ENCODE measurements around the gene ODAD4.

ODAD4 gene

DNA sequence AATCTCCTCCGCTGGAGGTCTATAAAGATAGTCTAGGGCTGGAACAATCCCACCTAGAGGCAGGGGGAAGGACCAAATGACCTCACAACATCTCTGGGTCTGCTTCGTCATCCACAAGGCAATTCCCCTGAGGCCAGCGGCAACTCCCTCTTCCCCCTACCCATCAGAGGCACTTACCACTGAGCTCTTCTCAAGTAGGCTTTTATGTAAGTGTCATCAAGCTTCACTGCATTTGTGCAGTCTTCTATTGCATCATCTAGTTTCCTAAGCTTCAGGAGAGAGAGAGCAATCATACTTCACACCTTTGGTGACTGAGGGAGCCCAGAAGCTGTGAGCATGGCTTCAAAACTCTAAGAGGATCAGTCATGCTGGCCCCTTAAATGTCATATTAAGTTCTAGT is 57.2 kb downstream of the ODAD4 start:
- H3K9me3 ChIP-seq (ENCODE audit: control insufficient read depth, low read length): no peaks in the 10 kb centered on the region
- H3K18ac ChIP-seq (ENCODE audit: low read depth in 1 of 2, low read length in 2 of 2): no peak overlapping the region
- no peak overlapping the region for H3K9ac ChIP-seq (ENCODE audit: low read length)
- H2AFZ ChIP-seq (ENCODE audit: low read depth, low read length): no peak overlapping the region
- H3K4me2 ChIP-seq (ENCODE audit: low read length, poor library complexity, severe bottlenecking): no peak overlapping the region
- no peak overlapping the region for H3K4me3 ChIP-seq (ENCODE audit: insufficient read depth in 1 of 2, low read depth in 1 of 2, low read length in 2 of 2)
- H2BK15ac ChIP-seq (ENCODE audit: low read depth, poor library complexity, severe bottlenecking): no peak overlapping the region
- no peak overlapping the region for H2AK5ac ChIP-seq (ENCODE audit: low read length, severe bottlenecking)
- H3K4me1 ChIP-seq (ENCODE audit: control insufficient read depth, insufficient read depth, low read depth, low read length): no peaks in the 10 kb centered on the region
- no peak overlapping the region for H3K4ac ChIP-seq (ENCODE audit: low read depth in 1 of 2, low read length in 2 of 2)
- no peak overlapping the region for H2BK12ac ChIP-seq (ENCODE audit: low read length in 2 of 2)
- H3K27ac ChIP-seq (ENCODE audit: low read length, poor library complexity, severe bottlenecking): no peak overlapping the region
- no peak overlapping the region for H4K91ac ChIP-seq (ENCODE audit: low read length)
- H3K27me3 ChIP-seq (ENCODE audit: control insufficient read depth in 1 of 2, insufficient read depth in 1 of 2, low read length in 2 of 2): no peaks in the 10 kb centered on the region
- H3K36me3 ChIP-seq (ENCODE audit: control insufficient read depth in 1 of 2, insufficient read depth in 2 of 2, low read depth in 1 of 2, low read length in 2 of 2): peaks cover 50 to 95% of the 10 kb centered on the region in 2 experiments
- H3K79me1 ChIP-seq (replicated peaks; ENCODE audit: low read length, poor library complexity, severe bottlenecking): peaks cover 41% of the 10 kb centered on the region
- H2BK5ac ChIP-seq (ENCODE audit: low read depth, low read length, poor library complexity, severe bottlenecking): no peak overlapping the region
- no peak overlapping the region for H4K8ac ChIP-seq (ENCODE audit: low read length)
- H3K14ac ChIP-seq (ENCODE audit: low read length in 2 of 2): no peak overlapping the region
- no peak overlapping the region for H3K23ac ChIP-seq (ENCODE audit: low read length in 2 of 2)
- 88% methylated on average over 2 of the region's 3 CpGs for WGBS
- H2BK120ac ChIP-seq (ENCODE audit: low read depth, low read length): no peak overlapping the region
- DNase-seq: no peak

DNA sequence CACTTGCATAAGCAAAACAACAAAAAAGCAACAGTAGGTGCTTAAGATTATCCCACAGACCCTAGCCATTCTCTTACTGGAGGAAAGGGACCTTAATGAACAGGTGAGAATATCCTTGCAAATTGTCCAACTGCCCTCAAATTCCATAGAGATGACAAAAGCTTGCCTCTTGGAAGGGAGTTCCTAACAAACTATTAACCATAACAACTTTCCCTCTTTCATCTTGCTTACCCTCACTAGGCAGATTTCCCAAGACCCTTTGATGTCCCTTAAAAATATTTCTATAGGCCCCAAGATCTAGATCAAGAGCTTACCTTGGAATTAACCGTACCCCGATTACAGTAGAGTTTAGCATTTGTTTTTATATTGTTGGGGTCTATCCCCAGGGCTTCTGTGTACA is 58.0 kb downstream of the ODAD4 start:
- 100% methylated on average over 1 of the region's 2 CpGs for WGBS
- Histone ChIP-seq H3K9me3 (ENCODE audit: control insufficient read depth, low read length) (no peaks in the 10 kb centered on the region), H3K4me3 (ENCODE audit: insufficient read depth in 1 of 2, low read depth in 1 of 2, low read length in 2 of 2) (no peak overlapping the region), H2BK120ac (ENCODE audit: low read depth, low read length) (no peak overlapping the region), H2BK5ac (ENCODE audit: low read depth, low read length, poor library complexity, severe bottlenecking) (no peak overlapping the region), H3K14ac (ENCODE audit: low read length in 2 of 2) (no peak overlapping the region), H4K8ac (ENCODE audit: low read length) (no peak overlapping the region), H4K91ac (ENCODE audit: low read length) (no peak overlapping the region), H3K18ac (ENCODE audit: low read depth in 1 of 2, low read length in 2 of 2) (no peak overlapping the region), H3K9ac (ENCODE audit: low read length) (no peak overlapping the region), H3K4me2 (ENCODE audit: low read length, poor library complexity, severe bottlenecking) (no peak overlapping the region), H3K4me1 (ENCODE audit: control insufficient read depth, insufficient read depth, low read depth, low read length) (no peaks in the 10 kb centered on the region), H3K79me1 (replicated peaks; ENCODE audit: low read length, poor library complexity, severe bottlenecking) (peaks cover 41% of the 10 kb centered on the region), H2BK12ac (ENCODE audit: low read length in 2 of 2) (no peak overlapping the region), H2BK15ac (ENCODE audit: low read depth, poor library complexity, severe bottlenecking) (no peak overlapping the region), H3K27me3 (ENCODE audit: control insufficient read depth in 1 of 2, insufficient read depth in 1 of 2, low read length in 2 of 2) (no peaks in the 10 kb centered on the region), H2AK5ac (ENCODE audit: low read length, severe bottlenecking) (no peak overlapping the region), H3K36me3 (ENCODE audit: control insufficient read depth in 1 of 2, insufficient read depth in 2 of 2, low read depth in 1 of 2, low read length in 2 of 2) (peaks cover 49 to 95% of the 10 kb centered on the region in 2 experiments), H3K27ac (ENCODE audit: low read length, poor library complexity, severe bottlenecking) (no peak overlapping the region), H3K23ac (ENCODE audit: low read length in 2 of 2) (no peak overlapping the region), H2AFZ (ENCODE audit: low read depth, low read length) (no peak overlapping the region), H3K4ac (ENCODE audit: low read depth in 1 of 2, low read length in 2 of 2) (no peak overlapping the region)
- no peak for DNase-seq

DNA sequence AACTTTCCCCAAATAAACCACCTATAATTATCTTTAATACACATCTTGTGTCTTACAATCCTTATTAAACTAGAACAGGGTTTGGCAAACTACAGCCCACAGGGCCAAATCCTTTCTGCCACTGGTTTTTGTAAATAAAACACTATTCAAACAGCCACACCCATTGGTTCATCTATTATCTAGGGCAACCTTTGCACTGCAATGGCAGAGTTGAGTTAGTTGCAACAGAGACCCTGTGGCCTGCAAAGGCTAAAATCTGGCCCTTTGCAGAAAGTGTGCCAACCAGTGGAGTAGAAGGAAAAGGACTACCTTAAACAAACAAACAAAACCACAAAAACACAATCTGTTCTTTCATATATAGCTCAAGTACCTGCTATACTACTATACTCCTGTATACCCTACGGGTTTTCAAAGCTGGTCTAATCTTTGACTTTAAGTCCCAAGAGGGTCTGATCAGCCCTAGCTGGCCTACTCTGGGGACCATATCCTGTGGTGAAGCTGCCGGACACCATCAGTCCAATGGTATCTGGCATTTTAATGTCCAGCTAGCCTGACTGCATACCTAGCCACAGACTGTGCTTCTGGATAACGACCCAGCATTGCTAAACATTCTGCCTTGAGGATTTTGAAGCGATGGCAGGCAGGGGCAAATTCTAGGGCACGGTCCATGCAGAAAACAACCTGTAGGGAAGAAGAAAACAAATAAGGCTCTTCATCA is 59.4 kb downstream of the ODAD4 start:
- H2AFZ ChIP-seq (ENCODE audit: low read depth, low read length): no peak overlapping the region
- no peak overlapping the region for H3K27ac ChIP-seq (ENCODE audit: low read length, poor library complexity, severe bottlenecking)
- H3K36me3 ChIP-seq (ENCODE audit: control insufficient read depth in 1 of 2, insufficient read depth in 2 of 2, low read depth in 1 of 2, low read length in 2 of 2): peaks cover 47 to 92% of the 10 kb centered on the region in 2 experiments
- no peak overlapping the region for H4K91ac ChIP-seq (ENCODE audit: low read length)
- H2BK5ac ChIP-seq (ENCODE audit: low read depth, low read length, poor library complexity, severe bottlenecking): peak overlapping the region; percentile 44
- no peak overlapping the region for H4K8ac ChIP-seq (ENCODE audit: low read length)
- H3K9ac ChIP-seq (ENCODE audit: low read length): no peak overlapping the region
- H3K4me3 ChIP-seq (ENCODE audit: insufficient read depth in 1 of 2, low read depth in 1 of 2, low read length in 2 of 2): no peak overlapping the region
- H3K4me2 ChIP-seq (ENCODE audit: low read length, poor library complexity, severe bottlenecking): no peak overlapping the region
- H3K23ac ChIP-seq (ENCODE audit: low read length in 2 of 2): no peak overlapping the region
- no peaks in the 10 kb centered on the region for H3K9me3 ChIP-seq (ENCODE audit: control insufficient read depth, low read length)
- H2BK120ac ChIP-seq (ENCODE audit: low read depth, low read length): no peak overlapping the region
- no peak for DNase-seq
- H3K79me1 ChIP-seq (replicated peaks; ENCODE audit: low read length, poor library complexity, severe bottlenecking): peaks cover 32% of the 10 kb centered on the region
- H3K27me3 ChIP-seq (ENCODE audit: control insufficient read depth in 1 of 2, insufficient read depth in 1 of 2, low read length in 2 of 2): no peaks in the 10 kb centered on the region
- no peak overlapping the region for H2BK15ac ChIP-seq (ENCODE audit: low read depth, poor library complexity, severe bottlenecking)
- peak overlapping the region in 1 of 2 experiments; percentile 58 for H3K14ac ChIP-seq (ENCODE audit: low read length in 2 of 2)
- 88% methylated on average over 5 of the region's 5 CpGs for WGBS
- H2BK12ac ChIP-seq (ENCODE audit: low read length in 2 of 2): no peak overlapping the region
- H2AK5ac ChIP-seq (ENCODE audit: low read length, severe bottlenecking): no peak overlapping the region
- no peak overlapping the region for H3K4ac ChIP-seq (ENCODE audit: low read depth in 1 of 2, low read length in 2 of 2)
- no peak overlapping the region for H3K18ac ChIP-seq (ENCODE audit: low read depth in 1 of 2, low read length in 2 of 2)
- H3K4me1 ChIP-seq (ENCODE audit: control insufficient read depth, insufficient read depth, low read depth, low read length): no peaks in the 10 kb centered on the region

DNA sequence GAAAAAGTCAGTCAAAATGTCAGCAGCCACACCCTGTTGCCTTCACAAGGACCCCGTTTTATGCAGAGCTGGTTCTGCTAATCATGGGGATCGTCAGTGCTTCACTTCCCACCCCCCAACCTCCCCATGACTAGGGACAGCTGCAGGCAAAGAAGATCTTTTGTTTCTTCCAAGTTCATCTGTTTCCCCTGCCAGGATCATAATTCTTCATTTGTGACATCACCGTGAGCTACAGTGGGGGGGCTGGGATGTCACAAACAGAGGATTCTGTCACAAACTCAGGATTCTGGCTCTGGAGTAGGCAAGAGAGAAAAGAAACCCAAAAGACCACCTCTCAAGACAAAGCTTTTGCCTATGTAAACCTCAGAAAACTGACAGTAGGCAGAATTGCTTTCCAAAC is 62.2 kb downstream of the ODAD4 start:
- no peak for DNase-seq
- H4K91ac ChIP-seq (ENCODE audit: low read length): no peak overlapping the region
- no peak overlapping the region for H2BK12ac ChIP-seq (ENCODE audit: low read length in 2 of 2)
- H3K18ac ChIP-seq (ENCODE audit: low read depth in 1 of 2, low read length in 2 of 2): no peak overlapping the region
- no peak overlapping the region for H2BK5ac ChIP-seq (ENCODE audit: low read depth, low read length, poor library complexity, severe bottlenecking)
- H3K9ac ChIP-seq (ENCODE audit: low read length): no peak overlapping the region
- no peak overlapping the region for H3K23ac ChIP-seq (ENCODE audit: low read length in 2 of 2)
- H3K4me1 ChIP-seq (ENCODE audit: control insufficient read depth, insufficient read depth, low read depth, low read length): peaks cover 4% of the 10 kb centered on the region
- H3K36me3 ChIP-seq (ENCODE audit: control insufficient read depth in 1 of 2, insufficient read depth in 2 of 2, low read depth in 1 of 2, low read length in 2 of 2): peaks cover 49 to 93% of the 10 kb centered on the region in 2 experiments
- no peak overlapping the region for H2AFZ ChIP-seq (ENCODE audit: low read depth, low read length)
- no peak overlapping the region for H2AK5ac ChIP-seq (ENCODE audit: low read length, severe bottlenecking)
- H4K8ac ChIP-seq (ENCODE audit: low read length): no peak overlapping the region
- H3K4ac ChIP-seq (ENCODE audit: low read depth in 1 of 2, low read length in 2 of 2): no peak overlapping the region
- H3K27ac ChIP-seq (ENCODE audit: low read length, poor library complexity, severe bottlenecking): no peak overlapping the region
- H3K27me3 ChIP-seq (ENCODE audit: control insufficient read depth in 1 of 2, insufficient read depth in 1 of 2, low read length in 2 of 2): no peaks in the 10 kb centered on the region
- no peak overlapping the region for H2BK120ac ChIP-seq (ENCODE audit: low read depth, low read length)
- no peak overlapping the region for H3K4me3 ChIP-seq (ENCODE audit: insufficient read depth in 1 of 2, low read depth in 1 of 2, low read length in 2 of 2)
- no peak overlapping the region for H3K14ac ChIP-seq (ENCODE audit: low read length in 2 of 2)
- H2BK15ac ChIP-seq (ENCODE audit: low read depth, poor library complexity, severe bottlenecking): no peak overlapping the region
- 93% methylated on average over 3 of the region's 3 CpGs for WGBS
- H3K79me1 ChIP-seq (replicated peaks; ENCODE audit: low read length, poor library complexity, severe bottlenecking): peaks cover 24% of the 10 kb centered on the region
- H3K9me3 ChIP-seq (ENCODE audit: control insufficient read depth, low read length): no peaks in the 10 kb centered on the region
- H3K4me2 ChIP-seq (ENCODE audit: low read length, poor library complexity, severe bottlenecking): no peak overlapping the region

All from mesenchymal stem cell (in vitro differentiated cells and primary cell).